KOPT-K1 (cell line): ENCODE data around the gene GTF2IRD1.
"Not testable (repeated sequence)": the region's sequence is repeated elsewhere in the genome, so short reads cannot be mapped to it uniquely, and the experiment has no call there.

Source experiments
- H3K27ac ChIP-seq: fragments of 200-600 bp; sonication (generic); 2 replicates; pipeline ENCODE4 v1.5.1; 2016; ENCODE audit warnings: antibody characterized with exemption, mild to moderate bottlenecking, low read depth, low read length; ENCODE audit not compliant: poor library complexity, severe bottlenecking
- H3K36me3 ChIP-seq: fragments of 200-600 bp; sonication (generic); 2 replicates; pipeline ENCODE4 v1.5.1; 2017; ENCODE audit warnings: antibody characterized with exemption, mild to moderate bottlenecking, low read length, moderate library complexity; ENCODE audit not compliant: insufficient read depth
- H3K9me3 ChIP-seq: fragments of 200-600 bp; sonication (generic); 2 replicates; pipeline ENCODE4 v1.5.1; 2017; ENCODE audit warnings: antibody characterized with exemption, low read length, mild to moderate bottlenecking; ENCODE audit not compliant: insufficient read depth, poor library complexity, severe bottlenecking

The GTF2IRD1 gene

GRCh38 chr7:74561898-74562613, 108.3 kb downstream of the GTF2IRD1 start:
- H3K9me3 ChIP-seq = no peaks in the 10 kb centered on the region
- no peaks in the 10 kb centered on the region for H3K36me3 ChIP-seq
- no peak overlapping the region for H3K27ac ChIP-seq

DNA sequence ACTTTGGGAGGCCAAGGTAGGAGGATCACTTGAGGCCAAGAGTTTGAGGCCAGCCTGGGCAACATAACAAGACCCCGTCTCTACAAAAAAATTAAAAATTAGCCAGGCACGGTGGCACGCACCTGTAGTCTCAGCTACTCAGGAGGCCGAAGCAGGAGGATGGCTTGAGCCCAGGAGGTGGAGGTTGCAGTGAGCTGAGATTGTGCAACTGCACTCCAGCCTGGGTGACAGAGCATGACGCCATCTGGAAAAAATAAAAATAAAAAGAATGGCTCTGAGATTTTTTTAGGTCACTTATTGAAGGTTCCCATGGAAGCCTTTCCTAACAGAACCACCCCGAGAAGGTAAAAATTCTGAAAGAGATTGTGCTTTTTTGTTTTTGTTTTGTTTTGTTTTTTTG, 109.9 kb downstream of the GTF2IRD1 start:
- H3K27ac ChIP-seq, H3K9me3 ChIP-seq, H3K36me3 ChIP-seq: not testable (repeated sequence)

DNA sequence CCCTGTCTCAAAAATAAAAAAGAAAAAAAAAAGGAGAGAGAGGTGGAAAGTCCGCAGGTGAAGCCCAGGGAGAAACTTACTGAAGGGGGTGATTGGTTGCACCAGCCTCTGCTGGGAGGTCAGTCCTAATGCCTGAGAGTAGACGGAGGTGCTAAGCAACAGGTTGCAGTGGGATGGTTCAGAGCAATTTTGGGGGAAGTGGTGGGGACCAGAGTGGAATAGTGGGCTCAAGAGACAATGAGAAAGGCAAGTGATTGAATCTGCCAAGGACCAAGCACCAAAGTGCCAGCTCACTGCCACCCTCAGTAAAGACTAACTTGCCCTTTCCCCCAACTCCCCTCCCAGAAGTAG, 113.6 kb downstream of the GTF2IRD1 start:
- Histone ChIP-seq H3K9me3 (no peaks in the 10 kb centered on the region), H3K36me3 (no peaks in the 10 kb centered on the region), H3K27ac (no peak overlapping the region)

DNA sequence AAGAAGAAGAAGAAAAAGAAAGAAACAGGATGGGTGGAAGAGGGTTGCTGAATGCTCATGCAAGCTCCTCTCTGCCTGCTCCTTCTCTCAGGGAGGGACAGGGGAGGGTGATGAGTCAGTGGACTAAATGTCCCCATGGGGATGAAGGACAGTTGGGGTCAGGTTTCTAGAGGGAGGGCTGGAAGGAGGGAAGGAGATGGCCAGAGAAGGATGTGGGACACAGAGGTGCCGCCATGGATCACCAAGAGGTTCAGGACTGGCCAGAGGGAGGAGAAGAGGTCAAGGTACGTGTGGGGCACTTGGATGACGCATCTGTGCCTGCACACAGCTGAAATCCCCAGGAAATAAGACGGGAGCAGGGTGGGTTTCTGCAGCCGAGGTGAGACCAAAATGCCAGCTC, 115.0 kb downstream of the GTF2IRD1 start:
- H3K27ac ChIP-seq = no peak overlapping the region
- no peaks in the 10 kb centered on the region for H3K36me3 ChIP-seq

DNA sequence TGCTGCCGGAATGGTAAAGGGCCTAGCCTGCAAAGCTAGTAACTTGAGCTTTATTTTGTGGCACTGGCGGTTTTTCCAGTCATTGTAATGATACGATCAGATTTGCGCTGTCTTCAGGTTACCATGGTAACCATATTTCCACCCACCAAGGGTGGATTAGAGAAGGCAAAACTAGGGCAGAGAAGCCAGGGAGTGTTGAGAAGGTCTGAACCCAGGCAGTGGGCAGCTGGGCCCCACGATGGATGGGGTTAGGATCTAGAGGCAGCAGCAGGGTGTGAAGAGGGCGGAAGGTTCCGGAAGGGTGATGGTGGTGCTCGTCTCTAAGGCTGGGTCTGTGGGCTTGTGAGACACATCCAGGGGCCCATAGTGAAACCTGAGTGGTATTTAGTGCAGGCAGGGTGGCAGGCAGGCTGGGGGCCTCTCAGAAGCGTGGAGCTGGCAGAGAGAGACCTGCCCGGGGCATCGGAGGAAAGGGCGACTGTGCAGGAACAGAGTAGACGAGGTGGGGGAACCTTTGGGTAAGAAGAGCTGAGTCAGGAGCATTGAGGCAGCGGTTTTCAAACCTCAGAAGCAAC, 115.9 kb downstream of the GTF2IRD1 start:
- H3K9me3 ChIP-seq = no peaks in the 10 kb centered on the region
- H3K36me3 ChIP-seq = no peaks in the 10 kb centered on the region
- H3K27ac ChIP-seq = no peak overlapping the region

More for the DNA sequence above, 115.0 kb downstream of the GTF2IRD1 start:
- no peaks in the 10 kb centered on the region for H3K9me3 ChIP-seq

DNA sequence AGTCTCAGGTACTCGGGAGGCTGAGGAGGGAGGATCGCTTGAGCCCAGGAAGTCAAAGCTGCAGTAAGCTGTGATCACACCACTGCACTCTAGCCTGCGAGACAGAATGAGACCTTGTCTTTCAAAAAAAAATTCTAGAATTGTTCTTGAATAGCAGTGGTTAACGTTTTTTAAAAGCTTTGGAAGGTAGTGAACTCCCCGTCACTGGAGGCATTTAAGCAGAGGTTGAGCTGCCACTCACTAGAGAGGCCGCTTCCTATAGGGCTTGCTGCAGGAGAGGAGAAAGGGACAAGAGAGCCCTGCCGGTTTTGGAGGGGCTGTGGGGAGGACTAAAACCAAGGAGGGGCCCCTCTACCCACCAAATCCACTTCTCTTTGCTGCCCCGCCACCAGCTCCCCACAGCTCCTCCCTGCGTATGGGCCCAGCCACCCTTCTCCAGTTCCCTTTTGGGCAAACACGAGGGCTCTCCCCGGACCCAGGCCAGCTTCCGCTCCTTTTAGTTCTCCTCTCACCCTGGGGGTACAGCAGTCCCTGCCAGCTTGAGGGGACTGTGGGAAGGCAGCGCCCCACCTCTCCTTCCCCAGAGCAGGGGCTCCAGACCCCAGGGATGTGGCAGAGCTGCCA, 116.9 kb downstream of the GTF2IRD1 start:
- Histone ChIP-seq H3K27ac (no peak overlapping the region), H3K9me3 (no peaks in the 10 kb centered on the region), H3K36me3 (no peaks in the 10 kb centered on the region)

DNA sequence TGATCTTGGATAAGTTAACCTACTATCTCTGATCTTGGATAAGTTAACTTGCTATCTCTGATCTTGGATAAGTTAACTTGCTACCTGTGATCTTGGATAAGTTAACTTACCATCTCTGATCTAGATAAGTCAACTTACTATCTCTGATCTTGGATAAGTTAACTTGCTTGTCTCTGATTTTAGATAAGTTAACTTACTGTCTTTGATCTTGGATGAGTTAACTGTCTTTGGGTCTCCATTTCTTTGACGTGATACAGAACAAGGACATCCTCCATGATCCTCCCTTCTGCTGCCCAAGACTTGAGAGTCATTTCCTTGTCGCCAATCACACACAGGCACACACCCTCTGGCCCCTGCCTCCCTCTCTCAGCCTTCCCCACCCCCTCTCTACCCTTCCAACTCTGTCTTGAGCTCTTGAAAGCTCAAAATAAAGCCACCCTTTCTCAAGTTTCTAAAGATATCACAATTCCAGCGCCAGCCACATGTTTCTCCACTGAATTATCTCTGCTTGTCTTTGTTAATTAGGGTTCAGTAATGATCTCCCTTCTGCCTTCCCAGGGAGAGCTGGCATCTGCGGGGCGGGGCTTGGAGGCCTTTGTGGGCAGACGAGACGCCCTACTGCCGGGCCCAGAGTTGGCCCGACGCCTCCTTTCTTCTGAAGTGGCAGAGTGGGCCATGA, 118.7 kb downstream of the GTF2IRD1 start:
- H3K27ac ChIP-seq = no peak overlapping the region
- H3K36me3 ChIP-seq = no peaks in the 10 kb centered on the region

GRCh38 chr7:74573512-74573911, 119.8 kb downstream of the GTF2IRD1 start:
- H3K36me3 ChIP-seq = no peaks in the 10 kb centered on the region
- H3K27ac ChIP-seq = no peak overlapping the region
- no peaks in the 10 kb centered on the region for H3K9me3 ChIP-seq

More for the DNA sequence above, 118.7 kb downstream of the GTF2IRD1 start:
- no peaks in the 10 kb centered on the region for H3K9me3 ChIP-seq

GRCh38 chr7:74575083-74575784, 121.5 kb downstream of the GTF2IRD1 start:
- no peaks in the 10 kb centered on the region for H3K9me3 ChIP-seq
- H3K36me3 ChIP-seq = no peaks in the 10 kb centered on the region
- no peak overlapping the region for H3K27ac ChIP-seq

GRCh38 chr7:74575811-74576210, 122.1 kb downstream of the GTF2IRD1 start:
- Histone ChIP-seq H3K36me3 (no peaks in the 10 kb centered on the region), H3K9me3 (no peaks in the 10 kb centered on the region), H3K27ac (no peak overlapping the region)

- no peak overlapping the region for H3K27ac ChIP-seq
These were observed 126.3 kb downstream of the GTF2IRD1 start for GRCh38 chr7:74579800-74580685.

GRCh38 chr7:74581916-74582440, 128.3 kb downstream of the GTF2IRD1 start:
- H3K27ac ChIP-seq = no peak overlapping the region
- H3K9me3 ChIP-seq = no peaks in the 10 kb centered on the region
- no peaks in the 10 kb centered on the region for H3K36me3 ChIP-seq

More at GRCh38 chr7:74579800-74580685, 126.3 kb downstream of the GTF2IRD1 start:
- Histone ChIP-seq H3K9me3 (no peaks in the 10 kb centered on the region), H3K36me3 (no peaks in the 10 kb centered on the region)

DNA sequence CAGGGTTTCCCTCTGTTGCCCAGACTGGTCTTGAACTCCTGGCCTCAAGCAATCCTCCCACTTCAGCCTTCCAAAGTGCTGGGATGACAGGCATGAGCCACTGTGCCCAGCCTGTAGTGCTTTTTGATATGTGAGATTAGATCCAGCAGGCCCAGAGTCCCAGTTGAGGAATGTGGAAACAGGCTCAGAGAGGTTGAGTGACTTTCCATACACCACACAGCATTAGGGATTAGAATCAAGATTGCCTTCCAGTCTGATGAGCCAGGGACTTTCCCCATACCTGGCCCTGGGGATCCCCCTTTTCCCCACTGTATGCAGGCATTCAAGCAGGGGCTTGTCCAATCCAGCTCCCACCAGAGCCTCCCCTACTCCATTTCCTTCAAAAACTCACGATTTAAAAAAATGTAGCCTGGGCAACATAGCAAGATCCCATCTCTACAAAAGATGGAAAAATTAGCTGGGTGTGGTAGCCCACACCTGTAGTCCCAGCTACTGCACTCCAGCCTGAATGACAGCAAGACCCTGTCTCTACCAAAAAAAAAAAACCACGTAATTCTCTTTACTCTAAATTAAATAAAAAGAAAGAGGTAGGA, 128.8 kb downstream of the GTF2IRD1 start:
- H3K27ac ChIP-seq = no peak overlapping the region
- H3K36me3 ChIP-seq = no peaks in the 10 kb centered on the region
- H3K9me3 ChIP-seq = no peaks in the 10 kb centered on the region

- Histone ChIP-seq H3K36me3 (no peaks in the 10 kb centered on the region), H3K27ac (no peak overlapping the region), H3K9me3 (no peaks in the 10 kb centered on the region)
These were observed 129.9 kb downstream of the GTF2IRD1 start for GRCh38 chr7:74583630-74584029.
